Spleen (tissue), 13 donors: ENCODE data around the gene POLR2B. TPM values are rescaled to one million over a fixed set of nuclear protein-coding genes. Genes with fewer than 3 reads are reported as not detected.
A peak's percentile ranks its signal among the peaks of the same experiment; 100 is the strongest.
"Not testable (repeated sequence)": the region's sequence is repeated elsewhere in the genome, so short reads cannot be mapped to it uniquely, and the experiment has no call there.

ENCODE experiments used
- DNase-seq: peaks from one replicate; pipeline ENCODE4 v3.0.0-alpha.2; 2020
- H3K27ac ChIP-seq, 8 donors: fragments of 200-600 bp; sonication (generic) in 7 of 8; 1 replicate in 4 of 8; 2 replicates in 4 of 8; pipeline versions ENCODE4 v1.5.0 to v1.8.0; 2016 to 2021; ENCODE audit warnings: inconsistent platforms in 4 of 8, mild to moderate bottlenecking in 4 of 8, moderate library complexity in 1 of 8
- H3K27me3 ChIP-seq, 7 donors: fragments of 200-600 bp; sonication (generic) in 6 of 7; replicated peaks in 1 of 7; 1 replicate in 4 of 7; 2 replicates in 3 of 7; pipeline versions ENCODE4 v1.5.0 to v1.8.0; 2016 to 2021; ENCODE audit warnings: inconsistent platforms in 3 of 7, mild to moderate bottlenecking in 1 of 7
- H3K36me3 ChIP-seq, 6 donors: fragments of 200-600 bp; sonication (generic) in 5 of 6; 1 replicate in 4 of 6; 2 replicates in 2 of 6; pipeline versions ENCODE4 v1.5.0 to v1.8.0; 2016 to 2021; ENCODE audit warnings: inconsistent platforms in 2 of 6
- H3K4me1 ChIP-seq, 6 donors: fragments of 200-600 bp; sonication (generic) in 5 of 6; 1 replicate in 3 of 6; 2 replicates in 3 of 6; pipeline versions ENCODE4 v1.5.0 to v1.8.0; 2016 to 2021; ENCODE audit warnings: inconsistent platforms in 3 of 6
- H3K4me3 ChIP-seq, 8 donors: fragments of 200-600 bp; sonication (generic) in 7 of 8; 1 replicate in 4 of 8; 2 replicates in 4 of 8; pipeline versions ENCODE4 v1.5.0 to v1.8.0; 2016 to 2021; ENCODE audit warnings: inconsistent platforms in 4 of 8, mild to moderate bottlenecking in 4 of 8, moderate library complexity in 2 of 8
- H3K9me3 ChIP-seq, 8 donors: fragments of 200-600 bp; sonication (generic) in 7 of 8; 1 replicate in 4 of 8; 2 replicates in 4 of 8; pipeline versions ENCODE4 v1.5.0 to v1.8.0; 2016 to 2021; ENCODE audit warnings: inconsistent platforms in 4 of 8
- POLR2A ChIP-seq, 3 donors: fragments of 450-650 bp; IDR thresholded peaks; one replicate each; pipeline ENCODE4 v1.5.1; 2017; ENCODE audit warnings: antibody characterized with exemption in 3 of 3, mild to moderate bottlenecking in 1 of 3
- POLR2AphosphoS5 ChIP-seq, 3 donors: sonication (generic); formaldehyde crosslinking; IDR thresholded peaks; one replicate each; pipeline ENCODE4 v1.5.1; 2017; ENCODE audit warnings: antibody characterized with exemption in 3 of 3
- WGBS, 5 donors: extraction: QIAGEN DNeasy Blood & Tissue Kit in 3 of 5; methylation state at CpG; one replicate each; pipeline versions ENCODE4 v1.1.5 to v1.1.7; 2013 to 2018; 5-methylcytosine and 5-hydroxymethylcytosine counted together
- intact Hi-C: fragments of 100-400 bp; cut with DNase I; formaldehyde crosslinking; loops from one replicate; pipeline ENCODE4 v1.15.0; 2023; ENCODE audit warnings: low total_unique reads
- long read RNA-seq, 2 donors: transcript quantifications; one replicate each; lab custom pipeline, GENCODE V29; 2026
- polyA plus RNA-seq, 3 donors: library from polyadenylated mRNA; stranded (reverse); fragments of 200-250 nt; gene quantifications; one replicate each; pipeline ENCODE4 v1.2.1, GENCODE V29; 2013
- total RNA-seq, 7 donors: library from RNA; depleted of rRNA in 3 of 7; stranded (reverse); fragments of >200 nt in 3 of 7; fragmentation: NEBNext Ultra II Directional in 4 of 7; extraction: Animal tissue kit (Norgen Biotek cat#: 25700) in 4 of 7; gene quantifications; one replicate each; pipeline versions ENCODE4 v1.1.0 to v1.2.1, GENCODE V29; 2016 to 2021
- TF ChIP-seq, protein P1 (sequence below), 11 experiments: fragments of 200-600 bp in 7 of 11; fragments of 450-650 bp in 4 of 11; sonication (generic) in 4 of 11; IDR thresholded peaks in 8 of 11; conservative IDR thresholded peaks in 3 of 11; 1 replicate in 7 of 11; 2 replicates in 4 of 11; pipeline versions ENCODE4 v1.4.0 to v1.8.0; 2016 to 2021; ENCODE audit warnings: antibody characterized with exemption in 11 of 11, inconsistent platforms in 4 of 11, mild to moderate bottlenecking in 1 of 11
- donor health status: healthy with polysubstance abuse.
- donor health status: DM: no; HTN: no; CAD: no; lungs with moderate emphysema.
- donor health status: DM: no; HTN: no; CAD: no.
- donor health status: Bipolar disorder and iron deficiency.
- donor health status: healthy.
- donor health status: DM: no; HTN: no; CAD: no.
- donor health status: DM: yes; HTN: yes; CAD: no.

The POLR2B gene
- total RNA-seq: 100 to 1,000 TPM in 2 of 7 donors, 10 to 100 TPM in 5; 78.4 to 119 (median 96.6) TPM
- 10 to 100 TPM; 27.4 to 37.9 (median 36.1) TPM for polyA plus RNA-seq
- long read RNA-seq, donor 1, partial matches to known transcripts: 2,086 of 2,303 reads
- long read RNA-seq, donor 1, other reads (novel, unspliced or antisense): 213 of 2,303 reads
- long read RNA-seq, donor 2, transcript POLR2B-201 (25 exons, 3,748 nt): major isoform, 7 of 7 reads
- long read RNA-seq, donor 2, partial matches to known transcripts: 0 of 7 reads
- long read RNA-seq, donor 2, other reads (novel, unspliced or antisense): 0 of 7 reads

DNA sequence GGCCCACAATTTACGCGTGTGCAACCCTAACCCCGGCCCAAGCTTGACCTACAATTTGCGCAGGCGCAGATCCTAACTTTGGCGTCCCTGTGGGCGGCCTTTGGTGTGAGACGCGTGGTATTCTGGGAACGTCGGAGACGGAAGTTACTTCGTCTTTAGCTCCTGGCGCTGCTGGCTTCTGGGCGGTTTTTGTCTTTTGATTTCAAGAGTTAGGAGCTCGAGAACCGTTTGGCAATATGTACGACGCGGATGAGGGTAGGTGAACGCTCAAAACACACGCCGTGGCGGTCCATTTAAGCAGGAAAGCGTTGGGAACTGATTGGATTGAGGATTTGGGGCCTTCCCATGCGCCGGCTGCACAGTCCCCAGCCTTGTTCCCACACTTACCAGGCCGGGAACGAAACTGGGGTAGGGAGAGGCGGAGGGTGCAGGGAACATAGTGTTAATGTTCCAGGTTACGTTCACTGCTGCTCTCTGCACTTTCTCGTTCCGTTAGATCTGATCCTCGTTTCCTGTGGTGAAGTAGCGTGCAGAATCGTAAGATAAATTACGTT lies at the start of gene POLR2B:
Gene POLR2B, plus strand, starts transcription at position 147 of the 554 bp plus-strand sequence. Its CDS starts 90 bp downstream, at position 237.
- Histone ChIP-seq H3K4me3 (peak within 1 kb of the TSS; percentile 85 to 99 (median 98)), H3K4me1 (peaks cover 46 to 84% (median 72%) of the 10 kb centered on the region in 6 donors), H3K27me3 (no peaks in the 10 kb centered on the region), H3K9me3 (peaks cover 0 to 1% (median 0%) of the 10 kb centered on the region in 8 donors), H3K36me3 (peaks cover 0 to 21% (median 3%) of the 10 kb centered on the region in 6 donors), H3K27ac (peak within 1 kb of the TSS; percentile 75 to 95 (median 94))
- WGBS, 5 donors: 0 to 1% (median 0%) methylated on average over 32 to 37 of the region's 37 CpGs
- peak; percentile 97 for DNase-seq
- intact Hi-C loops: loop anchor here (5.0 kb wide), 1 partner anchor 72 kb away; the partner anchor contains the start of gene REST
- TF ChIP-seq POLR2A (IDR thresholded peaks at IDR 0.05): peak in 1 of 3 donors; percentile 56
- TF ChIP-seq POLR2AphosphoS5 (IDR thresholded peaks at IDR 0.05): peak; percentile 88 to 95 (median 94)
- TF ChIP-seq, protein P1, sequence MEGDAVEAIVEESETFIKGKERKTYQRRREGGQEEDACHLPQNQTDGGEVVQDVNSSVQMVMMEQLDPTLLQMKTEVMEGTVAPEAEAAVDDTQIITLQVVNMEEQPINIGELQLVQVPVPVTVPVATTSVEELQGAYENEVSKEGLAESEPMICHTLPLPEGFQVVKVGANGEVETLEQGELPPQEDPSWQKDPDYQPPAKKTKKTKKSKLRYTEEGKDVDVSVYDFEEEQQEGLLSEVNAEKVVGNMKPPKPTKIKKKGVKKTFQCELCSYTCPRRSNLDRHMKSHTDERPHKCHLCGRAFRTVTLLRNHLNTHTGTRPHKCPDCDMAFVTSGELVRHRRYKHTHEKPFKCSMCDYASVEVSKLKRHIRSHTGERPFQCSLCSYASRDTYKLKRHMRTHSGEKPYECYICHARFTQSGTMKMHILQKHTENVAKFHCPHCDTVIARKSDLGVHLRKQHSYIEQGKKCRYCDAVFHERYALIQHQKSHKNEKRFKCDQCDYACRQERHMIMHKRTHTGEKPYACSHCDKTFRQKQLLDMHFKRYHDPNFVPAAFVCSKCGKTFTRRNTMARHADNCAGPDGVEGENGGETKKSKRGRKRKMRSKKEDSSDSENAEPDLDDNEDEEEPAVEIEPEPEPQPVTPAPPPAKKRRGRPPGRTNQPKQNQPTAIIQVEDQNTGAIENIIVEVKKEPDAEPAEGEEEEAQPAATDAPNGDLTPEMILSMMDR (IDR thresholded peaks at IDR 0.05 in 8 of 11, conservative IDR thresholded peaks at IDR 0.05 in 3 of 11): no peak

DNA sequence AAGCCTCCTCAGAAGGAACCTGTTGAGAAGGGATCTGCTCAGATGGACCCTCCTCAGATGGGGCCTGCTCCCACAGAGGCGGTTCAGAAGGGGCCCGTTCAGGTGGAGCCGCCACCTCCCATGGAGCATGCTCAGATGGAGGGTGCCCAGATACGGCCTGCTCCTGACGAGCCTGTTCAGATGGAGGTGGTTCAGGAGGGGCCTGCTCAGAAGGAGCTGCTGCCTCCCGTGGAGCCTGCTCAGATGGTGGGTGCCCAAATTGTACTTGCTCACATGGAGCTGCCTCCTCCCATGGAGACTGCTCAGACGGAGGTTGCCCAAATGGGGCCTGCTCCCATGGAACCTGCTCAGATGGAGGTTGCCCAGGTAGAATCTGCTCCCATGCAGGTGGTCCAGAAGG lies 48.1 kb upstream of the POLR2B start:
- WGBS, 5 donors: 92 to 100% (median 97%) methylated on average over 7 of the region's 7 CpGs

DNA sequence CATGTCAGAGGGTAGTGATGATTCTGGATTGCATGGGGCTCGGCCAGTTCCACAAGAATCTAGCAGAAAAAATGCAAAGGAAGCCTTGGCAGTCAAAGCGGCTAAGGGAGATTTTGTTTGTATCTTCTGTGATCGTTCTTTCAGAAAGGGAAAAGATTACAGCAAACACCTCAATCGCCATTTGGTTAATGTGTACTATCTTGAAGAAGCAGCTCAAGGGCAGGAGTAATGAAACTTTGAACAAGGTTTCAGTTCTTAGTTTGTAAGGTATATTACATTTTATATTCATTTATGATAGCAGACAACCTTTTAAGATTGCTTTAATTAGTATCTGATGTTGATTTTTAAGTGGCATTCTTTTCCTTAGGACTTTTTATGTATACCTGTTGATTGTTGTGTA lies 46.8 kb upstream of the POLR2B start:
- Histone ChIP-seq H3K4me3 (no peak overlapping the region), H3K27ac (no peak overlapping the region), H3K36me3 (peaks cover 0 to 81% (median 22%) of the 10 kb centered on the region in 6 donors), H3K9me3 (no peaks in the 10 kb centered on the region), H3K4me1 (peaks cover 0 to 14% (median 0%) of the 10 kb centered on the region in 6 donors), H3K27me3 (no peaks in the 10 kb centered on the region)
- TF ChIP-seq POLR2AphosphoS5 (IDR thresholded peaks at IDR 0.05): no peak
- no peak for DNase-seq
- intact Hi-C loops: no loop called here
- WGBS, 5 donors: 78 to 93% (median 80%) methylated on average over 4 of the region's 4 CpGs

More for the DNA sequence above, 48.1 kb upstream of the POLR2B start:
- intact Hi-C loops: no loop called here
- Histone ChIP-seq H3K4me3 (no peak overlapping the region), H3K4me1 (peaks cover 0 to 14% (median 0%) of the 10 kb centered on the region in 6 donors), H3K27me3 (no peaks in the 10 kb centered on the region), H3K9me3 (no peaks in the 10 kb centered on the region), H3K36me3 (peaks cover 0 to 87% (median 26%) of the 10 kb centered on the region in 6 donors), H3K27ac (no peak overlapping the region)
- peak; percentile 53 for DNase-seq
- TF ChIP-seq POLR2A (IDR thresholded peaks at IDR 0.05) (no peak), POLR2AphosphoS5 (IDR thresholded peaks at IDR 0.05) (peak in 1 of 3 donors; percentile 54)

DNA sequence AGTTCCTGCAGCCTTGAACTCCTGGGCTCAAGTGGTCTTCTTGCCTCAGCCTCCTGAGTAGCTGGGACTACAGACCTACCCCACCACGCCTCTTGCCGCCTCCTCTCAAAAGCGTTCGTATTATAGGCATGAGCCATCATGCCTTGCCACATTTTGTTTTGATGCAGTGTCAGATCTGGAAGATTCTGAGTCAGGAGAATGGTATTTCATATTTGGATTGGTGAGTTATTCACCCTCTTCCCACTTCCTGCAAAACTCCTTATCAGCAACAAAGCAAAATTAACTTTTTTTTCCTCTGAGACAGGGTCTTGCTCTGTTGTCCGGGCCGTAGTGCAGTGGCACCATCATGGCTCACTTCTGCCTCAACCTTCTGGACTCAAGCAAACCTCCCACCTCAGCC lies 41.4 kb upstream of the POLR2B start:
- H3K4me1 ChIP-seq: peaks cover 0 to 8% (median 0%) of the 10 kb centered on the region in 6 donors
- no peak for TF ChIP-seq POLR2A (IDR thresholded peaks at IDR 0.05)
- TF ChIP-seq POLR2AphosphoS5 (IDR thresholded peaks at IDR 0.05): no peak
- TF ChIP-seq, protein P1 (IDR thresholded peaks at IDR 0.05 in 8 of 11, conservative IDR thresholded peaks at IDR 0.05 in 3 of 11): no peak

DNA sequence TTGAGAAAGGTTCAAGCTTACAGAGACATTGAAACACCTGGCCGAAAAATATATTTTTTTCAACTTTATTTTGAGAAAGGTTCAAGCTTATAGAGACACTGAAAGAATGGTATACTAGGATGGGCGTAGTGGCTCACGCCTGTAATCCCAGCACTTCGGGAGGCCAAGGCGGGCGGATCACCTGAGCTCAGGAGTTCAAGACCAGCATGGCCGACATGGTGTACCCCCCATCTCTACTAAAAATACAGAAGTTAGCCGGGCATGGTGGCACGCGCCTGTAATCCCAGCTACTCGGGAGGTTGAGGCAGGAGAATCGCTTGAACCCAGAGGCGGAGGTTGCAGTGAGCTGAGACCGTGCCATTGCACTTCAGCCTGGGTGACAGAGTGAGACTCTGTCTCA lies 38.9 kb upstream of the POLR2B start:
- H3K27me3 ChIP-seq, H3K9me3 ChIP-seq, H3K4me1 ChIP-seq, intact Hi-C loops, H3K27ac ChIP-seq, DNase-seq, H3K4me3 ChIP-seq: not testable (repeated sequence)
- peak in 1 of 3 donors; percentile 14 for TF ChIP-seq POLR2AphosphoS5 (IDR thresholded peaks at IDR 0.05)
- 96 to 100% (median 98%) methylated on average over 14 of the region's 14 CpGs for WGBS, 5 donors
- peaks cover 0 to 52% (median 13%) of the 10 kb centered on the region in 6 donors for H3K36me3 ChIP-seq

More for the DNA sequence above, 41.4 kb upstream of the POLR2B start:
- Histone ChIP-seq H3K36me3 (peaks cover 0 to 64% (median 13%) of the 10 kb centered on the region in 6 donors), H3K27me3 (no peaks in the 10 kb centered on the region), H3K27ac (no peak overlapping the region), H3K4me3 (no peak overlapping the region), H3K9me3 (no peaks in the 10 kb centered on the region)
- WGBS, 5 donors: 87 to 96% (median 91%) methylated on average over 6 of the region's 6 CpGs
- no peak for DNase-seq
- intact Hi-C loops: no loop called here
